Activated T-cell treated with anti-CD3 and anti-CD28 coated beads for 24 hours (primary cell): ENCODE results near the gene NRP1.
A peak's percentile ranks its signal among the peaks of the same experiment; 100 is the strongest.
"Not testable (repeated sequence)": the region's sequence is repeated elsewhere in the genome, so short reads cannot be mapped to it uniquely, and the experiment has no call there.

Experiments used
- DNase-seq: peaks from one replicate; pipeline ENCODE4 v3.0.0-alpha.2; 2020; ENCODE audit warnings: low read depth

NRP1 gene

GRCh38 chr10:33334153-33334804 is at the start of gene NRP1:
Gene NRP1, minus strand, starts transcription at chr10:33334667. Its CDS starts 285 bp downstream, at chr10:33334382.
- no peak for DNase-seq

GRCh38 chr10:33384201-33384600 is 49.7 kb upstream of the NRP1 start:
- DNase-seq, result not testable (repeated sequence)

- DNase-seq, result no peak
These were observed 48.6 kb upstream of the NRP1 start for GRCh38 chr10:33382921-33383713.

- DNase-seq, result no peak
These were observed 47.7 kb upstream of the NRP1 start for GRCh38 chr10:33382216-33382600.

GRCh38 chr10:33381451-33382215 is 47.2 kb upstream of the NRP1 start:
- no peak for DNase-seq

GRCh38 chr10:33377658-33378025 is 43.2 kb upstream of the NRP1 start:
- no peak for DNase-seq

GRCh38 chr10:33376976-33377657 is 42.6 kb upstream of the NRP1 start:
- peak; percentile 1 for DNase-seq

- DNase-seq, result no peak
These were observed 42.0 kb upstream of the NRP1 start for GRCh38 chr10:33376476-33376875.

- DNase-seq, result no peak
These were observed 38.8 kb upstream of the NRP1 start for GRCh38 chr10:33373263-33373662.

- DNase-seq, result no peak
These were observed 36.8 kb upstream of the NRP1 start for GRCh38 chr10:33371234-33371633.

- no peak for DNase-seq
These were observed 36.0 kb upstream of the NRP1 start for GRCh38 chr10:33370434-33370930.

- DNase-seq, result no peak
These were observed 33.6 kb upstream of the NRP1 start for GRCh38 chr10:33368086-33368485.

GRCh38 chr10:33365871-33366411 is 31.5 kb upstream of the NRP1 start:
- DNase-seq, result peak; percentile 11

- no peak for DNase-seq
These were observed 30.8 kb upstream of the NRP1 start for GRCh38 chr10:33365301-33365700.

GRCh38 chr10:33363106-33363505 is 28.6 kb upstream of the NRP1 start:
- DNase-seq, result no peak

GRCh38 chr10:33358016-33358415 is 23.5 kb upstream of the NRP1 start:
- no peak for DNase-seq

- no peak for DNase-seq
These were observed 20.8 kb upstream of the NRP1 start for GRCh38 chr10:33355274-33355673.

GRCh38 chr10:33353853-33354252 is 19.4 kb upstream of the NRP1 start:
- no peak for DNase-seq

GRCh38 chr10:33353334-33353733 is 18.9 kb upstream of the NRP1 start:
- no peak for DNase-seq

GRCh38 chr10:33352615-33353014 is 18.1 kb upstream of the NRP1 start:
- DNase-seq, result no peak

- no peak for DNase-seq
These were observed 17.7 kb upstream of the NRP1 start for GRCh38 chr10:33352175-33352574.

GRCh38 chr10:33350041-33350440 is 15.6 kb upstream of the NRP1 start:
- DNase-seq, result no peak
